Activated CD4-positive, CD25-positive, alpha-beta regulatory T cell treated with anti-CD3 and anti-CD28 coated beads, Interleukin-2, amount 50 U/mL, for 16 hours (primary cell): ENCODE measurements around the gene RNGTT.

Experiments
- DNase-seq: peaks from one replicate; pipeline ENCODE4 v3.0.0-alpha.2; 2020; ENCODE audit warnings: low read depth, low spot score

Gene RNGTT

DNA sequence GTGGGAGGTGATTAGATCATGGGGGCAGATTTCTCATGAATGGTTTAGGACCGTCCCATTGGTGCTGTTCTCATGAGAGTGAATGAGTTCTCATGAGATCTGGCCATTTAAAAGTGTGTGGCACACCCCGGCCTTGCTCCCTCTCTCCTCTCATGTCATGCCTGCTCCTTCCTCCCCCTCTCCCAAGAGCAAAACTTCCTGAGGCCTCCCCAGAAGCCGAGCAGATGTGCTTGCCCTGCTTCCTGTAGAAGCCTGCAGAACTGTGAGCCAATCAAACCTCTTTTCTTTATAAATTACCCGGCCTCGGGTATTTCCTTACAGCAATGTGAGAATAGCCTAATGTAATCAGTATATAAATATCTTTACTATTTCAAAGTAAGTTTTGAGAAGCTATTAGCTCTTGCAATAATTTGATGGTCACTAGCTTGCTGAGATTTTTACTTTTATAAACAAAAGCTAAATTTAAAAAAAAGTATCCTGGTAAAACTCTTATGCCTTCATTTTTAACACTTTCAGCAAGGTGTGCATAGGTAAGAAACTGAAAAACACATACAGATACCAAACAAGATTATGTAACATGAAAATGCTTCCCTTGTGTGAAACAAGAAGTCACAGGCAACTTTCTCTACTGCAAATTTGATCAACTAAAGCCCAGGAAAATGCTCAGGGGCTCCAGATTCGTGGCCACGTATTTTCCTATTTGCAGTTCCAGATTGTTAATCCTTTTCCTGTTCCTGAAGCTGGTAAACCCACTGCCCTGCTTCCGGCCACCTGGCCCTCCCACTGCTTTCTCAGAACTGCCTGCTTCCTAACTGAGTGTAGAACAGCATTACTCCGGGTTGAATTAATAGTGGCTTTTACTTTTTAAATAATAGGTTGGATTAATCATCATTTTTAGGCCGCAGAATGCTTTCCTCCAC is 402.1 kb downstream of the RNGTT start:
- no peak for DNase-seq
